Astrocyte of the spinal cord (primary cell): ENCODE results near the gene ALDH1A3.

ENCODE experiments used
- DNase-seq: peaks from one replicate; pipeline ENCODE4 v3.0.0; 2011; ENCODE audit warnings: low read depth, low spot score
- H3K4me3 ChIP-seq: 2 replicates; pipeline ENCODE4 v1.5.1; 2011; ENCODE audit warnings: low read depth, mild to moderate bottlenecking, low read length, moderate library complexity
- CTCF ChIP-seq: IDR thresholded peaks from 2 replicates; pipeline ENCODE4 v1.5.1; 2012; ENCODE audit warnings: low read depth, mild to moderate bottlenecking, low read length, inconsistent platforms
- in situ Hi-C: cut with HindIII; loops from 2 replicates; pipeline ENCODE4 v1.10.0; 2017; ENCODE audit warnings: low sequenced_read_pairs

ALDH1A3 gene

GRCh38 chr15:100918034-100918689, 38.5 kb downstream of the ALDH1A3 start:
- peak overlapping the region; percentile 61 for H3K4me3 ChIP-seq
- peak; percentile 61 for DNase-seq
- in situ Hi-C loops, result no loop called here
- peak; percentile 87 for TF ChIP-seq CTCF

- in situ Hi-C loops, result no loop called here
- peak within 1 kb of the TSS; percentile 61 for H3K4me3 ChIP-seq
- DNase-seq, result peak; percentile 57
- TF ChIP-seq CTCF, result no peak
Observed at GRCh38 chr15:100918690-100919480, 39.3 kb downstream of the ALDH1A3 start, which contains the start of gene LRRK1. Gene LRRK1, plus strand, starts transcription at chr15:100919357. Its CDS starts 5,276 bp downstream, at chr15:100924633.

DNA sequence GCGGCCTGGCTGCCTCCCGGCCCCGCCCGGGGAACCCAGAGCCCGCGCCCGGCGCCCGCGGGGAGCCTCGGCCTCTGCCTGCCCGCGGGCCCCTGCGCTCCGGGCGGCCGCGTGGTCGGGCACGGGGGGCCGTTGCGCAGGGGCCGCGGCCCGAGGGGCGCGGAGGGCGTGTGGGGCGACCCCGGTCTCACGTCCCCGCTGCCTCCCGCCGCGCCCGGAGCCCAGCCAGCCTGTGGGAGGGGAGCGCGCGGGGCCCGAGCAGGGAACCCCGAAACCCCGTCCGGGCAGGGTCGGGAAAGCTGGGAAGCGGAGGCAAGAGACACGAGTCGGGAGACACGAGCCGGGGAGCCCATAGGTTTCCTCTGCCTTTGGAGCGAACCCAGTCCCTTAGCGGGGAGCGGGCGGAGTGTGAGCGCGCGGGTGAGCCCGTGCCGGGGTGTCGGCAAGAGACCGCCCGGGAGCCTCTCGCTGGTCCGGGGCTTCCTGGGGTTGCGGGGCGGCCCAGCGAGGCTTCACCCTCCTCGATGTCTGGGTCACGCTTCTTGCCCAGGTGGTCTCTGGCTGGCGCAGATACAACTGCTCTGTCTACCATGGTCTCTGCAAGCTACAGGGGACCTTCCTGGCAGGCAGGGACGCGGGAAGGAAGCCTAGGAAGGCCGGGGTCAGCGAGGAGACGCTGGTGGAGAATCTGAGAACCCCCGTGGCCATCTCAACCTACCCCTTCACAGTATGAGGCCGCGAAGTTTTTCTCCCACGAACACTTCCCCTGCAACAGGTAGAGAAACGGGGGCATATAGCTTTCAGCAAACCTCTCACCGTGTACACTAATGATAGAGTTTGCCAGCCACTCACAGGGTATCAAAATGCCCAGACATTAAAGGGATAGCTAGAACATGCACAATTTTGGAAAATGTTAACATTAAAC, 40.1 kb downstream of the ALDH1A3 start:
- no peak for TF ChIP-seq CTCF
- in situ Hi-C loops, result no loop called here
- peak overlapping the region; percentile 61 for H3K4me3 ChIP-seq
- peak; percentile 20 for DNase-seq

DNA sequence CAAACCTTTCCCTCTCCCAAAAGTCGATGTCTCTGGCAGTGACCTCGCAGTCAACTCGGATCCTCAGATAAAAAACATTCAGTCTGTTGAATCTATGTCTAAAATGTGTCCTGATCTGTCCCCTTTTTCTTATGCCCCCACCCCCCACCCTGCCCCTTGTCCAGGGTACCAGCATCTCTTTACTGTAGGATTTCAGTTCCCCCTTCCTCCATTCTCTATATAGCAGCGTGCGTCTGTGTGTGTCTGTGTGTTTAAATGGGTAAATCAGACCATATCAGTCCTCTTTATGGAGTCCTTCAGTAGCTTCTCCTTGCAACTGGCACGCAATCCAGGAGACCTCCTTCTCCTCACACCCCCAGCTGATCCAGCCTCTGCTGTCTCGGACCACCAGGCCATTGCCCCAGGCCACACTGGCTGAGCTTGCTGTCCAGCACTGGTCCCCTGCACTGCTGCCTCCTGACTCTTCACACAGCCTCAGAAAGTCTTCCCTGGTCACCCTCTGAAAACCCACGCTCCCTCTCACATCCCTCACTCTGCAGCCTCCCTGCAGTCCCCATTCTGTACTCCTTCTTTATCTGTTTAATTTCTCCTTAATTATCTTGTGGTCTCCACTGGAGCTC, 41.0 kb downstream of the ALDH1A3 start:
- in situ Hi-C loops, result no loop called here
- no peak overlapping the region for H3K4me3 ChIP-seq
- no peak for TF ChIP-seq CTCF
- no peak for DNase-seq

- DNase-seq, result no peak
- no peak for TF ChIP-seq CTCF
- in situ Hi-C loops, result no loop called here
- no peak overlapping the region for H3K4me3 ChIP-seq
Observed at GRCh38 chr15:100922192-100923040, 42.8 kb downstream of the ALDH1A3 start.
